ENCODE data around the gene CARD19. TPM values are rescaled to one million over a fixed set of nuclear protein-coding genes. Genes with fewer than 3 reads are reported as not detected.
A peak's percentile ranks its signal among the peaks of the same experiment; 100 is the strongest.

The CARD19 gene
- total RNA-seq, 4 donors from 2014 or later = 16.2 to 37.8 (median 29.0) TPM

GRCh38 chr9:93118863-93119702 lies 23.1 kb downstream of the CARD19 start:
- intact Hi-C loops (cut with DNase I) = loop anchor here (10.0 kb wide), 1 partner anchor 114 kb away; no protein-coding TSS in a partner anchor
- Histone ChIP-seq H3K4me1 (peaks cover 12 to 41% (median 20%) of the 10 kb centered on the region in 3 donors), H3K27me3 (no peaks in the 10 kb centered on the region), H3K36me3 (peaks cover 0 to 26% (median 6%) of the 10 kb centered on the region in 3 donors), H3K27ac (peak overlapping the region in 3 of 4 donors; percentile 12 to 81 (median 69)), H3K4me3 (no peak overlapping the region), H3K9me3 (no peaks in the 10 kb centered on the region)
- TF ChIP-seq CTCF (IDR thresholded peaks at IDR 0.05) (no peak), POLR2A (IDR thresholded peaks at IDR 0.05) (no peak)
- WGBS, 2 donors = 82 to 86% methylated on average over 7 to 10 of the region's 12 CpGs
- DNase-seq = no peak

GRCh38 chr9:93119703-93119952 lies 23.6 kb downstream of the CARD19 start:
- WGBS, 2 donors = 60% methylated on average over 1 of the region's 5 CpGs; no CpG with 5 or more reads in 1 of the 2 donors
- no peak for TF ChIP-seq POLR2A (IDR thresholded peaks at IDR 0.05)
- no peak for TF ChIP-seq CTCF (IDR thresholded peaks at IDR 0.05)
- H3K9me3 ChIP-seq = no peaks in the 10 kb centered on the region
- peaks cover 12 to 41% (median 20%) of the 10 kb centered on the region in 3 donors for H3K4me1 ChIP-seq
- peaks cover 5 to 29% (median 7%) of the 10 kb centered on the region in 3 donors for H3K36me3 ChIP-seq
- no peak overlapping the region for H3K4me3 ChIP-seq
- peak overlapping the region in 3 of 4 donors; percentile 12 to 81 (median 69) for H3K27ac ChIP-seq
- DNase-seq = no peak
- intact Hi-C loops (cut with DNase I) = loop anchor here (10.0 kb wide), 1 partner anchor 115 kb away; no protein-coding TSS in a partner anchor
- H3K27me3 ChIP-seq = no peaks in the 10 kb centered on the region

GRCh38 chr9:93119953-93120845 lies 24.2 kb downstream of the CARD19 start:
- H3K4me1 ChIP-seq = peaks cover 12 to 45% (median 20%) of the 10 kb centered on the region in 3 donors
- H3K27me3 ChIP-seq = no peaks in the 10 kb centered on the region
- peaks cover 6 to 34% (median 7%) of the 10 kb centered on the region in 3 donors for H3K36me3 ChIP-seq
- peak; percentile 65 for DNase-seq
- TF ChIP-seq CTCF (IDR thresholded peaks at IDR 0.05) (peak in 4 of 6 experiments; percentile 23 to 52 (median 51)), POLR2A (IDR thresholded peaks at IDR 0.05) (no peak)
- intact Hi-C loops (cut with DNase I) = loop anchor here (10.0 kb wide), 1 partner anchor 115 kb away; no protein-coding TSS in a partner anchor
- H3K9me3 ChIP-seq = no peaks in the 10 kb centered on the region
- peak overlapping the region; percentile 12 to 81 (median 62) for H3K27ac ChIP-seq
- WGBS, 2 donors = 36 to 44% methylated on average over 15 to 16 of the region's 23 CpGs
- H3K4me3 ChIP-seq = no peak overlapping the region

- peak overlapping the region in 3 of 4 donors; percentile 55 to 81 (median 69) for H3K27ac ChIP-seq
- DNase-seq = no peak
- H3K9me3 ChIP-seq = no peaks in the 10 kb centered on the region
- intact Hi-C loops (cut with DNase I) = no loop called here
- H3K36me3 ChIP-seq = peaks cover 6 to 41% (median 7%) of the 10 kb centered on the region in 3 donors
- WGBS, 2 donors = 85 to 93% methylated on average over 3 to 4 of the region's 11 CpGs
- H3K4me3 ChIP-seq = no peak overlapping the region
- TF ChIP-seq POLR2A (IDR thresholded peaks at IDR 0.05) (no peak), CTCF (IDR thresholded peaks at IDR 0.05) (no peak)
- no peaks in the 10 kb centered on the region for H3K27me3 ChIP-seq
- H3K4me1 ChIP-seq = peaks cover 11 to 47% (median 23%) of the 10 kb centered on the region in 3 donors
Measured at GRCh38 chr9:93120846-93121315, 24.9 kb downstream of the CARD19 start.
